ENCODE results near the gene CCDC136. TPM values are rescaled to one million over a fixed set of nuclear protein-coding genes. Genes with fewer than 3 reads are reported as not detected.

CCDC136 gene
- polyA plus RNA-seq, 1 of the 3 experiments (the other 2 are of a cell fraction) = 48.4 TPM

DNA sequence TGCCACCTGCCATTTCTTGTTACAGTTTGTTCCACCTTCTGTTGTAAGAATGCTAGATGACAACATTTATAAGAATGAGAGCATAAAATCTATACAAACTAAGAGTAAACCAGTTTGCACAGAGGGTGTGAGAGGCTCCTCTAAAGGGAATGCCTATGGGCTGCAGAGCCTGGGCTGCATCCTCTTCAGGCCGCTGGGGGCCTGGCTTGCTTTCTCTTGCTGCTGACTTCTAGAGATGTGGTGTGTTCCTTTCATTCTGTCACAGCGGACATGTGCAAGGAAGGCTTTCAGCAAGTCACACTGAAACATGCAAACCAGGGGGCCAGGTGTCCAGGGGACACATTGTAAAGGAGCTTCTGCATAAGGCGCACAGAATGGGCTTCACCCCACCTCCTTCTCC is 63.8 kb downstream of the CCDC136 start:
- no peaks in the 10 kb centered on the region for H3K9me3 ChIP-seq
- POLR2A ChIA-PET = no interaction called here
- CTCF ChIA-PET = no interaction called here
- no peak overlapping the region for H3K4me3 ChIP-seq (ENCODE audit: low read depth in 2 of 2, low read length in 1 of 2)
- H3F3A ChIP-seq (replicated peaks; ENCODE audit: insufficient read depth) = peaks cover 47% of the 10 kb centered on the region
- no peaks in the 10 kb centered on the region for H3K9me2 ChIP-seq
- H3K27me3 ChIP-seq (ENCODE audit: insufficient read depth) = no peaks in the 10 kb centered on the region
- peaks cover 50 to 66% of the 10 kb centered on the region in 2 experiments for H3K36me3 ChIP-seq (replicated peaks in 1 of 2; ENCODE audit: control insufficient read depth in 1 of 2, insufficient read depth in 2 of 2, low read length in 1 of 2)
- WGBS (ENCODE audit: low lambda C conversion rate) = 90% methylated on average over 3 of the region's 3 CpGs
- H3K4me2 ChIP-seq = no peak overlapping the region
- TF ChIP-seq, protein P1, sequence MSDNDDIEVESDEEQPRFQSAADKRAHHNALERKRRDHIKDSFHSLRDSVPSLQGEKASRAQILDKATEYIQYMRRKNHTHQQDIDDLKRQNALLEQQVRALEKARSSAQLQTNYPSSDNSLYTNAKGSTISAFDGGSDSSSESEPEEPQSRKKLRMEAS (IDR thresholded peaks at IDR 0.05; ENCODE audit: low read depth) = no peak
- TF ChIP-seq, protein P2, sequence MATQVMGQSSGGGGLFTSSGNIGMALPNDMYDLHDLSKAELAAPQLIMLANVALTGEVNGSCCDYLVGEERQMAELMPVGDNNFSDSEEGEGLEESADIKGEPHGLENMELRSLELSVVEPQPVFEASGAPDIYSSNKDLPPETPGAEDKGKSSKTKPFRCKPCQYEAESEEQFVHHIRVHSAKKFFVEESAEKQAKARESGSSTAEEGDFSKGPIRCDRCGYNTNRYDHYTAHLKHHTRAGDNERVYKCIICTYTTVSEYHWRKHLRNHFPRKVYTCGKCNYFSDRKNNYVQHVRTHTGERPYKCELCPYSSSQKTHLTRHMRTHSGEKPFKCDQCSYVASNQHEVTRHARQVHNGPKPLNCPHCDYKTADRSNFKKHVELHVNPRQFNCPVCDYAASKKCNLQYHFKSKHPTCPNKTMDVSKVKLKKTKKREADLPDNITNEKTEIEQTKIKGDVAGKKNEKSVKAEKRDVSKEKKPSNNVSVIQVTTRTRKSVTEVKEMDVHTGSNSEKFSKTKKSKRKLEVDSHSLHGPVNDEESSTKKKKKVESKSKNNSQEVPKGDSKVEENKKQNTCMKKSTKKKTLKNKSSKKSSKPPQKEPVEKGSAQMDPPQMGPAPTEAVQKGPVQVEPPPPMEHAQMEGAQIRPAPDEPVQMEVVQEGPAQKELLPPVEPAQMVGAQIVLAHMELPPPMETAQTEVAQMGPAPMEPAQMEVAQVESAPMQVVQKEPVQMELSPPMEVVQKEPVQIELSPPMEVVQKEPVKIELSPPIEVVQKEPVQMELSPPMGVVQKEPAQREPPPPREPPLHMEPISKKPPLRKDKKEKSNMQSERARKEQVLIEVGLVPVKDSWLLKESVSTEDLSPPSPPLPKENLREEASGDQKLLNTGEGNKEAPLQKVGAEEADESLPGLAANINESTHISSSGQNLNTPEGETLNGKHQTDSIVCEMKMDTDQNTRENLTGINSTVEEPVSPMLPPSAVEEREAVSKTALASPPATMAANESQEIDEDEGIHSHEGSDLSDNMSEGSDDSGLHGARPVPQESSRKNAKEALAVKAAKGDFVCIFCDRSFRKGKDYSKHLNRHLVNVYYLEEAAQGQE (IDR thresholded peaks at IDR 0.05; ENCODE audit: low read depth, low read length) = no peak
- TF ChIP-seq YY1 (IDR thresholded peaks at IDR 0.05; ENCODE audit: low read depth) = no peak
- H3K4me1 ChIP-seq (ENCODE audit: control insufficient read depth in 1 of 2, insufficient read depth in 2 of 2, low read depth in 1 of 2, low read length in 1 of 2) = peaks cover 0 to 3% of the 10 kb centered on the region in 2 experiments; a peak in 1 of 4 replicates
- DNase-seq = no peak
- H3K27ac ChIP-seq (ENCODE audit: low read depth in 2 of 2, low read length in 1 of 2) = no peak overlapping the region
- H3K9ac ChIP-seq = no peak overlapping the region
- no peaks in the 10 kb centered on the region for H3K79me2 ChIP-seq (ENCODE audit: insufficient read depth)
- peaks cover 4% of the 10 kb centered on the region; the same call in 1 of the 2 replicates for H4K20me1 ChIP-seq (ENCODE audit: insufficient read depth)
- H2AFZ ChIP-seq (ENCODE audit: low read depth) = no peak overlapping the region

DNA sequence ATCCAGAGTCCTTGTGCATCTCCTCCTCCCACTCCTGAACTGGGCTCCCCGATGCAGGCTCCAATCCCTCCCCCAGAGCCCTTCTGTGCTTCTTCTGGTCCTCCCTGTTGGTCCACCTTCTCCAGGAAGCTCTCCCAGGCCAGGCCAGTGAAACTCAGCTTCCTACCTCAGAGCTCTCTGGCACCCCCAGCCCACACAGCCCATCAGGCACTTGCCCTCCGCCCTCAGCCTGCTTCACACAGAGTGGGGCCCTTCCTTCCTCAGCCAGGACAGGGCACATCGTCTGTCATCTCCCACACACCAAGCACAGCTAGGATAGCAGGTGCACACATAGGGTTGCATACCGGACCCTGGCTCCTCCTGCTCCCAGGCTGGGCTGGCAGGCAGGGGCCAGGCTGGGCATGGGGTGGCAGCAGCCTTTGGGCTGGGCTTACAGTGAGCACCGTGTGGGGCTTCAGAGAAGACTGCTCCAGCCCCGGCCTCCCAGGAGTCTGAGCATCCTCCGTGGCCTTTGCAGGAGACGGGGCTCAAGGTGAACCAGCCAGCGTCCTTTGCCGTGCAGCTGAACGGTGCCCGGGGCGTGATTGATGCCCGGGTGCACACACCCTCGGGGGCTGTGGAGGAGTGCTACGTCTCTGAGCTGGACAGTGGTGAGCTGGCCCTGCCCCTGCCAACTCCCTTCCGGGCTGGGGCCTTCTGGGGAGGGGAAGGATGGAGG is 64.4 kb downstream of the CCDC136 start:
- Histone ChIP-seq H3K9ac (no peak overlapping the region), H3K9me2 (no peaks in the 10 kb centered on the region), H3K9me3 (no peaks in the 10 kb centered on the region), H3K27ac (ENCODE audit: low read depth in 2 of 2, low read length in 1 of 2) (no peak overlapping the region), H3F3A (replicated peaks; ENCODE audit: insufficient read depth) (peaks cover 53% of the 10 kb centered on the region), H3K4me1 (ENCODE audit: control insufficient read depth in 1 of 2, insufficient read depth in 2 of 2, low read depth in 1 of 2, low read length in 1 of 2) (peaks cover 0 to 8% of the 10 kb centered on the region in 2 experiments; a peak in 1 of 4 replicates), H4K20me1 (ENCODE audit: insufficient read depth) (peaks cover 4% of the 10 kb centered on the region; the same call in 1 of the 2 replicates), H3K4me2 (no peak overlapping the region), H3K79me2 (ENCODE audit: insufficient read depth) (no peaks in the 10 kb centered on the region), H2AFZ (ENCODE audit: low read depth) (no peak overlapping the region), H3K36me3 (replicated peaks in 1 of 2; ENCODE audit: control insufficient read depth in 1 of 2, insufficient read depth in 2 of 2, low read length in 1 of 2) (peaks cover 49 to 60% of the 10 kb centered on the region in 2 experiments), H3K4me3 (ENCODE audit: low read depth in 2 of 2, low read length in 1 of 2) (no peak overlapping the region), H3K27me3 (ENCODE audit: insufficient read depth) (no peaks in the 10 kb centered on the region)
- ChIA-PET CTCF (interaction anchor here (0.9 to 1.0 kb wide), 2 partner anchors 20 to 23 kb away, joined by 3 to 5 read pairs; no protein-coding TSS in a partner anchor), POLR2A (no interaction called here)
- WGBS (ENCODE audit: low lambda C conversion rate) = 88% methylated on average over 14 of the region's 17 CpGs
- DNase-seq = no peak
- TF ChIP-seq RCOR1 (IDR thresholded peaks at IDR 0.05; ENCODE audit: low read length) (no peak), EP300 (IDR thresholded peaks at IDR 0.05; ENCODE audit: borderline replicate concordance in 1 of 2, low read depth in 1 of 2, low read length in 1 of 2) (no peak), JUND (IDR thresholded peaks at IDR 0.05) (no peak), ELF1 (IDR thresholded peaks at IDR 0.05) (no peak), CHD2 (IDR thresholded peaks at IDR 0.05; ENCODE audit: low read length, partially characterized antibody) (no peak), GATA2 (CRISPR knock-in tag; IDR thresholded peaks at IDR 0.05) (no peak), RAD21 (IDR thresholded peaks at IDR 0.05; ENCODE audit: low read length) (no peak)
